Left ventricle myocardium inferior (tissue), 1 donor: ENCODE data around the gene HIC1. TPM values are rescaled to one million over a fixed set of nuclear protein-coding genes. Genes with fewer than 3 reads are reported as not detected.
A peak's percentile ranks its signal among the peaks of the same experiment; 100 is the strongest.
"Not testable (repeated sequence)": the region's sequence is repeated elsewhere in the genome, so short reads cannot be mapped to it uniquely, and the experiment has no call there.

Experiments used
- DNase-seq: peaks from one replicate; pipeline ENCODE4 v3.0.0-alpha.2; 2020
- H3K27ac ChIP-seq: fragments of 200-600 bp; replicated peaks from 2 replicates; pipeline ENCODE4 v1.8.0; 2021
- H3K27me3 ChIP-seq: fragments of 200-600 bp; 2 replicates; pipeline ENCODE4 v1.8.0; 2021; ENCODE audit warnings: low read depth
- H3K36me3 ChIP-seq: fragments of 200-600 bp; 2 replicates; pipeline ENCODE4 v1.8.0; 2021
- H3K4me1 ChIP-seq: fragments of 200-600 bp; 2 replicates; pipeline ENCODE4 v1.8.0; 2021
- H3K4me3 ChIP-seq: fragments of 200-600 bp; 2 replicates; pipeline ENCODE4 v1.8.0; 2021; ENCODE audit warnings: mild to moderate bottlenecking, moderate library complexity
- H3K9me3 ChIP-seq: fragments of 200-600 bp; replicated peaks from 2 replicates; pipeline ENCODE4 v1.8.0; 2021
- intact Hi-C: fragments of 100-400 bp; cut with micrococcal nuclease; formaldehyde crosslinking; loops from one replicate; pipeline ENCODE4 v1.11.0; 2022
- total RNA-seq: library from RNA; stranded (reverse); fragmentation: NEBNext Ultra II Directional; extraction: Animal tissue kit (Norgen Biotek cat#: 25700); gene quantifications from one replicate; pipeline ENCODE4 v1.2.1, GENCODE V29; 2021
- TF ChIP-seq, protein P1 (sequence below): fragments of 200-600 bp; IDR thresholded peaks from 2 replicates; pipeline ENCODE4 v1.8.0; 2021; ENCODE audit warnings: antibody characterized with exemption, mild to moderate bottlenecking, borderline replicate concordance
- donor health status: DM: no; HTN: yes; CAD: no; lungs with severe emphysema.

HIC1 gene
- total RNA-seq, 1 donor from 2014 or later: 23.5 TPM

DNA sequence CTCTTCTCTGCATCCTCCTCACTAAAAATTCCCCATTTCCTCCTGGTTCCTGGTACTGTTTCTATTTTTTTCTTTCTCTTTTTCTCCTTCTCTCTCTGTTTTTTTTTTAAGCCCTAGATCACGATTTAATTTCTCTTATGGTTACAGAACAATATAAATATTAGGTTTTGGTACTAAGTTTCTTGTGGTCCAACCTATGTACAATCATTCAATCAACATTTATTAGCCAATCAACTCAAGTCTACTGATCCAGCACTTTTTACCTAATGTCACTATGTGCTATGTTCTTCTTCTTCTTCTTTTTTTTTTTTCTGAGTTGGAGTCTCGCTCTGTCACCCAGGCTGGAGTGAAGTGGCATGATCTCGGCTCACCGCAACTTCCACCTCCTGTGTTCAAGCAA is 42.4 kb upstream of the HIC1 start:
- no peak for DNase-seq
- H3K4me1 ChIP-seq: peaks cover 27% of the 10 kb centered on the region
- TF ChIP-seq, protein P1, sequence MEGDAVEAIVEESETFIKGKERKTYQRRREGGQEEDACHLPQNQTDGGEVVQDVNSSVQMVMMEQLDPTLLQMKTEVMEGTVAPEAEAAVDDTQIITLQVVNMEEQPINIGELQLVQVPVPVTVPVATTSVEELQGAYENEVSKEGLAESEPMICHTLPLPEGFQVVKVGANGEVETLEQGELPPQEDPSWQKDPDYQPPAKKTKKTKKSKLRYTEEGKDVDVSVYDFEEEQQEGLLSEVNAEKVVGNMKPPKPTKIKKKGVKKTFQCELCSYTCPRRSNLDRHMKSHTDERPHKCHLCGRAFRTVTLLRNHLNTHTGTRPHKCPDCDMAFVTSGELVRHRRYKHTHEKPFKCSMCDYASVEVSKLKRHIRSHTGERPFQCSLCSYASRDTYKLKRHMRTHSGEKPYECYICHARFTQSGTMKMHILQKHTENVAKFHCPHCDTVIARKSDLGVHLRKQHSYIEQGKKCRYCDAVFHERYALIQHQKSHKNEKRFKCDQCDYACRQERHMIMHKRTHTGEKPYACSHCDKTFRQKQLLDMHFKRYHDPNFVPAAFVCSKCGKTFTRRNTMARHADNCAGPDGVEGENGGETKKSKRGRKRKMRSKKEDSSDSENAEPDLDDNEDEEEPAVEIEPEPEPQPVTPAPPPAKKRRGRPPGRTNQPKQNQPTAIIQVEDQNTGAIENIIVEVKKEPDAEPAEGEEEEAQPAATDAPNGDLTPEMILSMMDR: no peak
- no peaks in the 10 kb centered on the region for H3K9me3 ChIP-seq
- intact Hi-C loops: no loop called here
- no peaks in the 10 kb centered on the region for H3K27me3 ChIP-seq
- peak overlapping the region; percentile 66 for H3K27ac ChIP-seq
- H3K36me3 ChIP-seq: no peaks in the 10 kb centered on the region
- no peak overlapping the region for H3K4me3 ChIP-seq

DNA sequence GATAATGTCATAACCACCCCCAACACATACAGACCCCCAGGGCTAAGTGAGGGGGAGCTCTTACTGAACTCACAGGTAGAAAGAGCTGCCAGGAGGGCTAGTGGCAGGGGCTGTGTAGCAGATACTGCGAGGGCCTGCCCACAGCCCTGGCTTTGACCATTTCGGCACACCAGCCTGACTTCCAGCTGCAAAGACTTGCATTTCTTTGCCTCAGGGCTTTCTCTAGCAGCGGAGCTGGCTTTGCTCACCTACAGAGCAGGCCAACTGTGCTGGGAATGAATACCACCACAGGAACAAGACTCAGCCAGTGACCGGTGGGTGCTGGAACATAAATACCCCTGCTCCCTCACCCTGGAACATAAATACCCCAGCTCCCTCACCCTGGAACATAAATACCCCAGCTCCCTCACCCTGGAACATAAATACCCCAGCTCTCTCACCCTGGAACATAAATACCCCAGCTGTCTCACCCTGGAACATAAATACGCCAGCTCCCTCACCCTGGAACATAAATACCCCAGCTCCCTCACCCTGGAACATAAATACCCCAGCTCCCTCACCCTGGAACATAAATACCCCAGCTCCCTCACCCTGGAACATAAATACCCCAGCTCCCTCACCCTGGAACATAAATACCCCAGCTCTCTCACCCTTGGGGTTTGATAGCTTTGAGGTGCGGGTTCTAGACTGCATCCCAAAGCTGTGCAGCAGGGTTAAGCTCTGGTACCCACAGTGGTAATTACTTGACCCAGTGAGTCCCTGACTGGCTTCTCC is 41.5 kb upstream of the HIC1 start:
- H3K27me3 ChIP-seq, DNase-seq, intact Hi-C loops, H3K36me3 ChIP-seq, H3K4me3 ChIP-seq, H3K27ac ChIP-seq, H3K9me3 ChIP-seq: not testable (repeated sequence)
- H3K4me1 ChIP-seq: peaks cover 27% of the 10 kb centered on the region

DNA sequence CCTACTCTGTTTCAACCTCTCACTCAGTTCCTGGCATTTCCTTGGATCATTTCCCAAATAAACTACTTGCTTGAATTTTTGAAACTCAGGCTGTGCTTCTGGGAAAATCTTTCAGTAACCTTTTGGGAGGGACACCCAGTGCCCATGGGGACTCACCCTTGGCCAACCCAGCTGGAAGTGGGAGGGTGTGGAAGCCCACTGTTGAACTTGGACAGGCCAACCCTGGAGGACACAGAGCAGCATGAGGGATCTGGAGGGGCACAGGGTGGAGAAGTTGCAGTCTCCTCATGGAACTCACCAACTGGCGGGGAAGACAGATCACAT is 40.9 kb upstream of the HIC1 start:
- H3K27me3 ChIP-seq: peaks cover 5% of the 10 kb centered on the region
- peaks cover 27% of the 10 kb centered on the region for H3K4me1 ChIP-seq
- no peak overlapping the region for H3K27ac ChIP-seq
- intact Hi-C loops: no loop called here
- no peaks in the 10 kb centered on the region for H3K36me3 ChIP-seq
- TF ChIP-seq, protein P1: no peak
- no peak overlapping the region for H3K4me3 ChIP-seq
- no peaks in the 10 kb centered on the region for H3K9me3 ChIP-seq
- no peak for DNase-seq

DNA sequence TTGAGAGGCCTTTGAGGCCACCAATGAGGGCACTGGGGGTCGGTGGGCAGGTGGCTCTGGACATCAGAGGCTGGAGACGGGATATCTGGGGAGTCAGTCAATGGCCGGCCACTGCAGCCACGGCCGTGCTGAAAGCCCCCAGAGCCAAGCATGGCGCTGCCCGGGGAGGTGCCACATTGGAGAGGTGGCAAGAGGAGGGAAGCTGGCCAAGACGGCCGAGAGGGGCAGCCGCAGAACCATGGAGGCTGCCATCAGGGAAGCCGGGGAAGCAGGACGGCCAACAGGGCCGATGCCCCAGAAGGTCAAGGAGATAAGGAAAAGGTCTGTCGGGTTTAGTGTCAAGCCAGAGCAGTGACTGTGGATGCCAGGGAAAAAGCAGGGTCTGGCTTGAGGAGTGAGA is 39.6 kb upstream of the HIC1 start:
- no peak overlapping the region for H3K4me3 ChIP-seq
- H3K9me3 ChIP-seq: no peaks in the 10 kb centered on the region
- intact Hi-C loops: no loop called here
- H3K36me3 ChIP-seq: no peaks in the 10 kb centered on the region
- no peak for DNase-seq
- H3K27ac ChIP-seq: no peak overlapping the region
- TF ChIP-seq, protein P1: no peak
- peaks cover 32% of the 10 kb centered on the region for H3K4me1 ChIP-seq
- H3K27me3 ChIP-seq: peaks cover 5% of the 10 kb centered on the region

DNA sequence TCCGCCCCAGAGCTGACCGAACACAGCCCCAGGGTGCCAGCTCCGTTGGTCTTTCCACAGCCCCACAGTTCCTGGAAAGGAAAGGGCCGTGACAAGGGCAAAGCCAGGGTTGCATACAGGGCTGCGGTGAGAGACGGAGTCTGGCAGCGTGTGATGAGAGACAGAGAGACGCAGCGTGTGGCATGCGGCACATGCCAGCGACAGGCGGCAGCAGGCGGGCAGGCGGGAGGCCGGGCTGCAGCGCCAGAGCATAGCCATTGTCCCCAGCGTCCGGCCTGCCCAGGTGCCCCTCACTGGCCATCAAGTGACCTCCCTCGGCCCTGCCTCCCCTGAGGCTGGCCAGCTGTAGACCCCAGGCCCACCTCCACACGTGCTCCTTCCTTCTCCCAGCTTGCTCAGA is 38.4 kb upstream of the HIC1 start:
- Histone ChIP-seq H3K9me3 (no peaks in the 10 kb centered on the region), H3K4me3 (no peak overlapping the region), H3K4me1 (peaks cover 32% of the 10 kb centered on the region), H3K27me3 (peaks cover 5% of the 10 kb centered on the region), H3K36me3 (no peaks in the 10 kb centered on the region), H3K27ac (no peak overlapping the region)
- DNase-seq: no peak
- intact Hi-C loops: no loop called here
- TF ChIP-seq, protein P1: no peak

DNA sequence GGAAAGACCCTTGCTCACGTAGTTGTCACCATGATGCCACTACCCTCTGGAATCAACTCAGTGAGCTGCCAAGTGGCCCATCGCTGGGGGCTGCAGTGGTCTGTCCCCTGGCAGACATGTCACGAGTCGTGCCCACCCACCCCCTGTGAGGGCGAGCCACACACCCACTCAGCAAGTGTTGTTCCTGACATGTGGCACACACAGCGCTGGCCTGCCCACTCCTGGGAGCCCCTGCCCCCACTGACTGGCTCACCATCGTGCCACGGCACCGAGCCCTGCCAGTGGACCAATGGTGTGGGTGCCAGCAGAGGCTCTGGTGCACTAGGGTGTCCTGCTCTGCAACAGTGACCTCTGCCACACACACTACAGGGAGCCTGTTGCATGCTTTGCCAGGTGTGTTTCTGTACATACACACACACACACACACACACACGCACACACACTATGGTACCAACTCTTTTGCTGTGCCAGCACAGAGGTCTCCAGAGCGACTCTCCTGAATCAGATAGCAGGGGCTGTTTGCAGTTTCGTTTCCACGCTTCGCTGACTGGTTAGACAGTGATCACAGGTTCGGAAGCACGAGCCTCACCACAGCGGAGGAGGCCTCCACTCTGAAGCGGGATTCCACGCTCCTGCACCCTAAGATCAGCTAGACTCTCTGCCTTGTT is 37.5 kb upstream of the HIC1 start:
- H3K27me3 ChIP-seq: peaks cover 6% of the 10 kb centered on the region
- DNase-seq: no peak
- H3K27ac ChIP-seq: no peak overlapping the region
- TF ChIP-seq, protein P1: no peak
- H3K36me3 ChIP-seq: no peaks in the 10 kb centered on the region
- no peak overlapping the region for H3K4me3 ChIP-seq
- H3K4me1 ChIP-seq: peaks cover 24% of the 10 kb centered on the region
- H3K9me3 ChIP-seq: no peaks in the 10 kb centered on the region
- intact Hi-C loops: no loop called here
